HL-60 (cell line): Measurements from ENCODE around the gene B4GALT2.

Experiments used
- DNase-seq, 2 experiments: peaks; one replicate each; pipeline ENCODE4 v3.0.0-alpha.2; 2010 to 2020; ENCODE audit warnings: low read depth in 1 of 2, low spot score in 1 of 2
- H3K27ac ChIP-seq: fragments of 250-450 bp; sonication (Bioruptor Pico); replicated peaks from 2 replicates; pipeline ENCODE4 v1.5.1; 2020; ENCODE audit warnings: mild to moderate bottlenecking, moderate library complexity
- H3K27me3 ChIP-seq: fragments of 250-450 bp; sonication (Bioruptor Pico); 2 replicates; pipeline ENCODE4 v1.5.1; 2021; ENCODE audit warnings: mild to moderate bottlenecking, moderate library complexity; ENCODE audit not compliant: insufficient read depth, poor library complexity, severe bottlenecking
- H3K4me3 ChIP-seq: replicated peaks from 2 replicates; pipeline ENCODE4 v1.5.1; 2011; ENCODE audit warnings: mild to moderate bottlenecking, control low read depth, low read length; ENCODE audit not compliant: insufficient read depth
- CTCF ChIP-seq: IDR thresholded peaks from one replicate; pipeline ENCODE4 v1.5.1; 2011; ENCODE audit warnings: low read length, control low read depth, inconsistent platforms; ENCODE audit not compliant: insufficient read depth
- GABPA ChIP-seq: IDR thresholded peaks from 2 replicates; pipeline ENCODE4 v1.6.1; 2012; ENCODE audit warnings: low read depth
- POLR2AphosphoS5 ChIP-seq: IDR thresholded peaks from 2 replicates; pipeline ENCODE4 v1.6.1; 2012; ENCODE audit warnings: low read depth
- REST ChIP-seq: IDR thresholded peaks from 2 replicates; pipeline ENCODE4 v1.6.1; 2012; ENCODE audit warnings: low read depth; ENCODE audit not compliant: insufficient replicate concordance
- SPI1 ChIP-seq: IDR thresholded peaks from 2 replicates; pipeline ENCODE4 v1.6.1; 2012; ENCODE audit warnings: low read depth, mild to moderate bottlenecking, borderline replicate concordance

B4GALT2 gene

GRCh38 chr1:43931711-43932660, 47.0 kb upstream of the B4GALT2 start:
- TF ChIP-seq REST, result no peak
- H3K27ac ChIP-seq, result no peak overlapping the region
- H3K4me3 ChIP-seq, result no peak overlapping the region
- no peaks in the 10 kb centered on the region for H3K27me3 ChIP-seq
- DNase-seq, result no peak

- no peak overlapping the region for H3K27ac ChIP-seq
- no peak for DNase-seq
- no peaks in the 10 kb centered on the region for H3K27me3 ChIP-seq
- H3K4me3 ChIP-seq, result no peak overlapping the region
- TF ChIP-seq REST (no peak), POLR2AphosphoS5 (no peak), SPI1 (no peak), GABPA (no peak), CTCF (no peak)
Measured at GRCh38 chr1:43932786-43933385, 46.1 kb upstream of the B4GALT2 start.

GRCh38 chr1:43933386-43934100, 45.5 kb upstream of the B4GALT2 start, which contains the start of gene ARTN:
TSS of gene ARTN (plus strand) at chr1:43933801. CDS start at chr1:43935657, 1,856 bp downstream.
- Histone ChIP-seq H3K27me3 (no peaks in the 10 kb centered on the region), H3K27ac (no peak within 1 kb of the TSS), H3K4me3 (no peak within 1 kb of the TSS)
- no peak for TF ChIP-seq CTCF
- TF ChIP-seq SPI1, result no peak
- no peak for TF ChIP-seq GABPA
- no peak for TF ChIP-seq POLR2AphosphoS5
- TF ChIP-seq REST, result no peak
- no peak for DNase-seq
